ENCODE results near the gene WDR4.

- TF ChIP-seq CTCF (IDR thresholded peaks at IDR 0.05; ENCODE audit: low read depth, low read length, poor library complexity, severe bottlenecking) (no peak), EZH2phosphoT487 (IDR thresholded peaks at IDR 0.05; ENCODE audit: borderline replicate concordance, low read length) (no peak)
These were observed 42.5 kb downstream of the WDR4 start for GRCh38 chr21:42836767-42837301.
